WTC11 (cell line): ENCODE data around the gene SOX18. TPM values are rescaled to one million over a fixed set of nuclear protein-coding genes. Genes with fewer than 3 reads are reported as not detected.

Experiments used
- ATAC-seq: fragments of 200-7000 bp; cut with Tn5 transposase; 2 replicates; pipeline ENCODE4 v1.10.0; 2021; ENCODE audit warnings: mild to moderate bottlenecking, moderate library complexity
- CTCF ChIA-PET: fragments of 300-600 bp; sonication (Branson Sonifier 250); formaldehyde crosslinking; loops from one replicate; lab custom pipeline; 2021; ENCODE audit warnings: antibody characterized with exemption; lab: Charles Lee
- POLR2A ChIA-PET: fragments of 350-600 bp; sonication (Branson Sonifier 250); formaldehyde crosslinking; loops from one replicate; lab custom pipeline; 2021; ENCODE audit warnings: antibody characterized with exemption; lab: Charles Lee
- DNase-seq: peaks from one replicate; pipeline ENCODE4 v3.0.0; 2021; ENCODE audit warnings: low spot score
- H3K27ac Mint-ChIP-seq: 2 replicates; pipeline ENCODE4 v1.8.0; 2021; ENCODE audit warnings: mixed read lengths
- H3K27me3 Mint-ChIP-seq: 2 replicates; pipeline ENCODE4 v1.8.0; 2021; ENCODE audit warnings: low read depth, mild to moderate bottlenecking, moderate library complexity, mixed read lengths
- H3K36me3 Mint-ChIP-seq: 2 replicates; pipeline ENCODE4 v1.8.0; 2021; ENCODE audit warnings: mixed read lengths
- H3K4me1 Mint-ChIP-seq: 2 replicates; pipeline ENCODE4 v1.8.0; 2022; ENCODE audit warnings: mixed read lengths
- H3K4me3 Mint-ChIP-seq: 2 replicates; pipeline ENCODE4 v1.8.0; 2021; ENCODE audit warnings: mild to moderate bottlenecking, moderate library complexity, mixed read lengths
- H3K9me3 Mint-ChIP-seq: 2 replicates; pipeline ENCODE4 v1.8.0; 2021; ENCODE audit warnings: mixed read lengths
- AFF4 ChIP-seq: sonication (generic); formaldehyde crosslinking; IDR thresholded peaks from 2 replicates; pipeline ENCODE4 v1.8.1; 2023; ENCODE audit warnings: mild to moderate bottlenecking, missing genetic modification reagents, borderline replicate concordance
- E2F4 ChIP-seq: sonication (generic); formaldehyde crosslinking; IDR thresholded peaks from 2 replicates; pipeline ENCODE4 v1.8.1; 2022; ENCODE audit warnings: low read depth, mild to moderate bottlenecking, moderate library complexity, missing genetic modification reagents, borderline replicate concordance
- EMX1 ChIP-seq: fragments of 250-450 bp; sonication (Bioruptor Pico); IDR thresholded peaks from 2 replicates; pipeline ENCODE4 v1.8.0; 2021; ENCODE audit warnings: mild to moderate bottlenecking
- ETV6 ChIP-seq: sonication (generic); formaldehyde crosslinking; IDR thresholded peaks from 2 replicates; pipeline ENCODE4 v1.8.1; 2022; ENCODE audit warnings: mild to moderate bottlenecking, missing genetic modification reagents
- FOXJ3 ChIP-seq: sonication (generic); formaldehyde crosslinking; IDR thresholded peaks from 2 replicates; pipeline ENCODE4 v1.9.0; 2021; ENCODE audit warnings: missing genetic modification reagents, mild to moderate bottlenecking, borderline replicate concordance
- GRHL2 ChIP-seq: fragments of 250-450 bp; sonication (Bioruptor Pico); IDR thresholded peaks from 2 replicates; pipeline ENCODE4 v1.8.0; 2022; ENCODE audit warnings: mild to moderate bottlenecking, moderate library complexity; ENCODE audit not compliant: insufficient replicate concordance, severe bottlenecking
- JAZF1 ChIP-seq: fragments of 250-450 bp; sonication (Bioruptor Pico); IDR thresholded peaks from 2 replicates; pipeline ENCODE4 v1.9.0; 2021; ENCODE audit warnings: moderate library complexity, mild to moderate bottlenecking, inconsistent platforms
- MXD4 ChIP-seq: fragments of 250-450 bp; sonication (Bioruptor Pico); IDR thresholded peaks from 2 replicates; pipeline ENCODE4 v1.8.0; 2021; ENCODE audit warnings: mild to moderate bottlenecking, moderate library complexity, borderline replicate concordance
- MYBL2 ChIP-seq: sonication (generic); formaldehyde crosslinking; IDR thresholded peaks from 2 replicates; pipeline ENCODE4 v1.8.1; 2023; ENCODE audit warnings: mild to moderate bottlenecking, moderate library complexity, missing genetic modification reagents
- NFE2L1 ChIP-seq: sonication (generic); formaldehyde crosslinking; IDR thresholded peaks from 2 replicates; pipeline ENCODE4 v1.8.1; 2023; ENCODE audit warnings: missing genetic modification reagents
- NFYB ChIP-seq: sonication (generic); formaldehyde crosslinking; conservative IDR thresholded peaks from 2 replicates; pipeline ENCODE4 v1.8.0; 2022; ENCODE audit warnings: low read depth, missing genetic modification reagents
- NR1H2 ChIP-seq: sonication (generic); formaldehyde crosslinking; IDR thresholded peaks from 2 replicates; pipeline ENCODE4 v1.9.0; 2021; ENCODE audit warnings: mild to moderate bottlenecking, moderate library complexity, missing genetic modification reagents
- PRRX2 ChIP-seq: fragments of 250-450 bp; sonication (Bioruptor Pico); IDR thresholded peaks from 2 replicates; pipeline ENCODE4 v1.8.0; 2021; ENCODE audit warnings: mild to moderate bottlenecking
- RELA ChIP-seq: sonication (generic); formaldehyde crosslinking; IDR thresholded peaks from 2 replicates; pipeline ENCODE4 v1.8.1; 2022; ENCODE audit warnings: missing genetic modification reagents, mild to moderate bottlenecking, borderline replicate concordance
- RORB ChIP-seq: fragments of 250-450 bp; sonication (Bioruptor Pico); IDR thresholded peaks from 2 replicates; pipeline ENCODE4 v1.9.0; 2021; ENCODE audit warnings: mild to moderate bottlenecking
- TEAD1 ChIP-seq: sonication (generic); formaldehyde crosslinking; IDR thresholded peaks from 2 replicates; pipeline ENCODE4 v1.8.0; 2022; ENCODE audit warnings: mild to moderate bottlenecking, missing genetic modification reagents
- TEAD4 ChIP-seq: sonication (generic); formaldehyde crosslinking; IDR thresholded peaks from 2 replicates; pipeline ENCODE4 v1.8.0; 2022; ENCODE audit warnings: mild to moderate bottlenecking, missing genetic modification reagents
- ZNF138 ChIP-seq: sonication (generic); formaldehyde crosslinking; conservative IDR thresholded peaks from 2 replicates; pipeline ENCODE4 v1.8.1; 2022; ENCODE audit warnings: mild to moderate bottlenecking, moderate library complexity, missing genetic modification reagents
- ZNF281 ChIP-seq: sonication (generic); formaldehyde crosslinking; IDR thresholded peaks from 2 replicates; pipeline ENCODE4 v1.8.0; 2023; ENCODE audit warnings: mild to moderate bottlenecking, missing genetic modification reagents
- ZNF396 ChIP-seq: fragments of 250-450 bp; sonication (Bioruptor Pico); IDR thresholded peaks from 2 replicates; pipeline ENCODE4 v1.8.0; 2021; ENCODE audit warnings: mild to moderate bottlenecking, moderate library complexity, borderline replicate concordance
- total RNA-seq: library from RNA; stranded (reverse); gene quantifications from 3 replicates; pipeline ENCODE4 v1.2.3, GENCODE V29; 2021
- TF ChIP-seq, protein P1 (sequence below): sonication (generic); formaldehyde crosslinking; conservative IDR thresholded peaks from 2 replicates; pipeline ENCODE4 v1.8.1; 2023; ENCODE audit warnings: mild to moderate bottlenecking, low read depth, missing genetic modification reagents, moderate library complexity
- TF ChIP-seq, protein P2 (sequence below): fragments of 250-450 bp; sonication (Bioruptor Pico); IDR thresholded peaks from 2 replicates; pipeline ENCODE4 v2.1.2; 2022; ENCODE audit warnings: mild to moderate bottlenecking, moderate library complexity

SOX18 gene
- total RNA-seq, 1 experiment from 2014 or later = 0.81 TPM

GRCh38 chr20:64062596-64063388 lies 13.4 kb upstream of the SOX18 start, which contains the start of gene TCEA2 (continued):
- TF ChIP-seq RELA (CRISPR knock-in tag) = no peak
- TF ChIP-seq AFF4 (CRISPR knock-in tag) = no peak
- TF ChIP-seq NFE2L1 (CRISPR knock-in tag) = no peak
- TF ChIP-seq ZNF138 (CRISPR knock-in tag) = no peak
- no peak for TF ChIP-seq PRRX2 (CRISPR knock-in tag)

- CTCF ChIA-PET = interaction anchor here (0.6 to 3.0 kb wide), 12 partner anchors 8 to 524 kb away, joined by 3 to 18 read pairs (median 5); partner anchors contain the start of genes OPRL1, PRPF6, PTK6 and RGS19
- no peak for ATAC-seq
- H3K4me1 Mint-ChIP-seq = peaks cover 35% of the 10 kb centered on the region
- H3K27me3 Mint-ChIP-seq = peaks cover 7% of the 10 kb centered on the region
- H3K9me3 Mint-ChIP-seq = no peaks in the 10 kb centered on the region
- H3K4me3 Mint-ChIP-seq = peak overlapping the region; percentile 82
- POLR2A ChIA-PET = no interaction called here
- no peaks in the 10 kb centered on the region for H3K36me3 Mint-ChIP-seq
- DNase-seq = no peak
- no peak overlapping the region for H3K27ac Mint-ChIP-seq
- no peak for TF ChIP-seq MYBL2
- no peak for TF ChIP-seq PRRX2 (CRISPR knock-in tag)
- no peak for TF ChIP-seq GRHL2
- no peak for TF ChIP-seq MXD4
These were observed 12.8 kb upstream of the SOX18 start for GRCh38 chr20:64062276-64062595.

GRCh38 chr20:64058536-64058935 lies 9.1 kb upstream of the SOX18 start:
- Mint-ChIP-seq H3K27ac (no peak overlapping the region), H3K4me1 (peaks cover 22% of the 10 kb centered on the region), H3K4me3 (no peak overlapping the region), H3K27me3 (peaks cover 5% of the 10 kb centered on the region), H3K36me3 (no peaks in the 10 kb centered on the region), H3K9me3 (no peaks in the 10 kb centered on the region)
- POLR2A ChIA-PET = no interaction called here
- DNase-seq (no peak), ATAC-seq (no peak)
- CTCF ChIA-PET = interaction anchor here (1.5 to 2.9 kb wide), 3 partner anchors 11 to 78 kb away, joined by 3 to 40 read pairs (median 6); no protein-coding TSS in a partner anchor
- TF ChIP-seq RORB (CRISPR knock-in tag) (no peak), ZNF281 (CRISPR knock-in tag) (no peak), ZNF396 (no peak), NFYB (no peak), TEAD1 (CRISPR knock-in tag) (no peak), JAZF1 (no peak), TEAD4 (no peak), NR1H2 (no peak), ETV6 (CRISPR knock-in tag) (no peak), E2F4 (no peak), FOXJ3 (CRISPR knock-in tag) (no peak), EMX1 (CRISPR knock-in tag) (no peak)
- TF ChIP-seq, protein P1, sequence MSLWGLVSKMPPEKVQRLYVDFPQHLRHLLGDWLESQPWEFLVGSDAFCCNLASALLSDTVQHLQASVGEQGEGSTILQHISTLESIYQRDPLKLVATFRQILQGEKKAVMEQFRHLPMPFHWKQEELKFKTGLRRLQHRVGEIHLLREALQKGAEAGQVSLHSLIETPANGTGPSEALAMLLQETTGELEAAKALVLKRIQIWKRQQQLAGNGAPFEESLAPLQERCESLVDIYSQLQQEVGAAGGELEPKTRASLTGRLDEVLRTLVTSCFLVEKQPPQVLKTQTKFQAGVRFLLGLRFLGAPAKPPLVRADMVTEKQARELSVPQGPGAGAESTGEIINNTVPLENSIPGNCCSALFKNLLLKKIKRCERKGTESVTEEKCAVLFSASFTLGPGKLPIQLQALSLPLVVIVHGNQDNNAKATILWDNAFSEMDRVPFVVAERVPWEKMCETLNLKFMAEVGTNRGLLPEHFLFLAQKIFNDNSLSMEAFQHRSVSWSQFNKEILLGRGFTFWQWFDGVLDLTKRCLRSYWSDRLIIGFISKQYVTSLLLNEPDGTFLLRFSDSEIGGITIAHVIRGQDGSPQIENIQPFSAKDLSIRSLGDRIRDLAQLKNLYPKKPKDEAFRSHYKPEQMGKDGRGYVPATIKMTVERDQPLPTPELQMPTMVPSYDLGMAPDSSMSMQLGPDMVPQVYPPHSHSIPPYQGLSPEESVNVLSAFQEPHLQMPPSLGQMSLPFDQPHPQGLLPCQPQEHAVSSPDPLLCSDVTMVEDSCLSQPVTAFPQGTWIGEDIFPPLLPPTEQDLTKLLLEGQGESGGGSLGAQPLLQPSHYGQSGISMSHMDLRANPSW (CRISPR knock-in tag) = no peak
- TF ChIP-seq, protein P2, sequence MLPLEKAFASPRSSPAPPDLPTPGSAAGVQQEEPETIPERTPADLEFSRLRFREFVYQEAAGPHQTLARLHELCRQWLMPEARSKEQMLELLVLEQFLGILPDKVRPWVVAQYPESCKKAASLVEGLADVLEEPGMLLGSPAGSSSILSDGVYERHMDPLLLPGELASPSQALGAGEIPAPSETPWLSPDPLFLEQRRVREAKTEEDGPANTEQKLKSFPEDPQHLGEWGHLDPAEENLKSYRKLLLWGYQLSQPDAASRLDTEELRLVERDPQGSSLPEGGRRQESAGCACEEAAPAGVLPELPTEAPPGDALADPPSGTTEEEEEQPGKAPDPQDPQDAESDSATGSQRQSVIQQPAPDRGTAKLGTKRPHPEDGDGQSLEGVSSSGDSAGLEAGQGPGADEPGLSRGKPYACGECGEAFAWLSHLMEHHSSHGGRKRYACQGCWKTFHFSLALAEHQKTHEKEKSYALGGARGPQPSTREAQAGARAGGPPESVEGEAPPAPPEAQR (CRISPR knock-in tag) = no peak
